AG04450 (cell line): ENCODE data around the gene SYK. TPM values are rescaled to one million over a fixed set of nuclear protein-coding genes. Genes with fewer than 3 reads are reported as not detected.
"Not testable (repeated sequence)": the region's sequence is repeated elsewhere in the genome, so short reads cannot be mapped to it uniquely, and the experiment has no call there.

Experiments used
- CTCF ChIA-PET: fragments of 300-600, 350-600 bp; formaldehyde crosslinking; extraction: SDS; loops from one replicate; lab custom pipeline; 2022; ENCODE audit warnings: antibody characterized with exemption, inconsistent platforms; lab: Charles Lee
- POLR2A ChIA-PET: fragments of 350-600 bp; formaldehyde crosslinking; extraction: SDS; loops from one replicate; lab custom pipeline; 2021; ENCODE audit warnings: antibody characterized with exemption, inconsistent platforms; lab: Yijun Ruan, JAX
- DNase-seq: peaks from one replicate; pipeline ENCODE4 v3.0.0-alpha.2; 2011; ENCODE audit warnings: low read depth, low spot score
- H3K27ac ChIP-seq: one replicate; pipeline ENCODE4 v1.5.1; 2012; ENCODE audit warnings: low read depth, low read length, control low read depth
- H3K27me3 ChIP-seq: one replicate; pipeline ENCODE4 v1.6.0; 2012; ENCODE audit warnings: low read length; ENCODE audit not compliant: control insufficient read depth, insufficient read depth
- H3K4me3 ChIP-seq: 2 replicates; pipeline ENCODE4 v1.5.1; 2011; ENCODE audit warnings: mild to moderate bottlenecking, low read depth, low read length, control low read depth
- H3K9me3 ChIP-seq: 2 replicates; pipeline ENCODE4 v1.5.1; 2012; ENCODE audit warnings: low read length; ENCODE audit not compliant: control insufficient read depth, insufficient read depth
- polyA plus RNA-seq: library from polyadenylated mRNA; depleted of rRNA; stranded (reverse); fragments of >200 nt; gene quantifications from 2 replicates; pipeline ENCODE4 v1.2.3, GENCODE V29; 2011
- TF ChIP-seq, protein P1 (sequence below): IDR thresholded peaks from 2 replicates; pipeline ENCODE4 v1.5.1; 2011; ENCODE audit warnings: low read depth, low read length, control low read depth, inconsistent platforms

Gene SYK
- polyA plus RNA-seq, 1 experiment: not detected

DNA sequence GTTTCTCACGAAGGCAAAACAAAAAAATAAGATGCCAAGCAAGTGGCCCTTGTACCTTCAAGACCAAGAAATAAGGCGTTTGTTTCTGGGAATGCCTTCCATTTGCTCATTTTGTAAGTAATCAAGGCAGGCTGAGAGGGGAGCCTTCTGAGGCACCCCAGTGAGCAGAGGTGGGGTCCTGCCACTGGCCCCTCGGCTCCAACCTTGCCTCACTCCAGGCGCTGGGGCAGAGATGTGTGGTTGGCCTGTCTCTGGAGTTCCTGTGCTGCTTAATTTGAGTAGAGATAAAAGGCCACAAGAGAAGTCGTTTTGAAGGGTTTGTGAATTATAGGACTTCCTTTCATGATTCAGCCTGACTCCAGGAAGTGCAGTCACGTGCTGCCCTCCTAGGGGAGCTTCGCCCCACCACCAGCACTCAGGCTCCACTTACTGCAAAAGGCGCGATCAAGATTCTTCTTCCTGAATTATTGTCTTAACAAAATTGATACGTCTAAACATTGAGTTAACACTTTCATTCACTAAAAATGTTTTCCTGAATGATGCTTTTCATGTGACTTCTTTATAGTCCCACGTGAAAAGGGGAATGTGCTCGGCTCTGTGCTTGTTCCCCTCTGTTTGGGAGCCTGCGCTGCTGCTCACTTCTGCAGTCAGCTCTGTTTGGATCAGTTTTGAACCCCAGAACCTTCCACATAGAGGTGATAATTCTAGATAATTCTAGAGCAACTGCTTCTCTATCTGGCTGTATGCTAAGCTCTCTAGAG, 13.7 kb downstream of the SYK start:
- Histone ChIP-seq H3K27ac (no peak overlapping the region), H3K27me3 (no peaks in the 10 kb centered on the region), H3K4me3 (no peak overlapping the region), H3K9me3 (no peaks in the 10 kb centered on the region)
- ChIA-PET CTCF (interaction anchor here (0.5 kb wide), 1 partner anchor 25 kb away, joined by 3 read pairs; no protein-coding TSS in a partner anchor), POLR2A (no interaction called here)
- TF ChIP-seq, protein P1, sequence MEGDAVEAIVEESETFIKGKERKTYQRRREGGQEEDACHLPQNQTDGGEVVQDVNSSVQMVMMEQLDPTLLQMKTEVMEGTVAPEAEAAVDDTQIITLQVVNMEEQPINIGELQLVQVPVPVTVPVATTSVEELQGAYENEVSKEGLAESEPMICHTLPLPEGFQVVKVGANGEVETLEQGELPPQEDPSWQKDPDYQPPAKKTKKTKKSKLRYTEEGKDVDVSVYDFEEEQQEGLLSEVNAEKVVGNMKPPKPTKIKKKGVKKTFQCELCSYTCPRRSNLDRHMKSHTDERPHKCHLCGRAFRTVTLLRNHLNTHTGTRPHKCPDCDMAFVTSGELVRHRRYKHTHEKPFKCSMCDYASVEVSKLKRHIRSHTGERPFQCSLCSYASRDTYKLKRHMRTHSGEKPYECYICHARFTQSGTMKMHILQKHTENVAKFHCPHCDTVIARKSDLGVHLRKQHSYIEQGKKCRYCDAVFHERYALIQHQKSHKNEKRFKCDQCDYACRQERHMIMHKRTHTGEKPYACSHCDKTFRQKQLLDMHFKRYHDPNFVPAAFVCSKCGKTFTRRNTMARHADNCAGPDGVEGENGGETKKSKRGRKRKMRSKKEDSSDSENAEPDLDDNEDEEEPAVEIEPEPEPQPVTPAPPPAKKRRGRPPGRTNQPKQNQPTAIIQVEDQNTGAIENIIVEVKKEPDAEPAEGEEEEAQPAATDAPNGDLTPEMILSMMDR: no peak
- no peak for DNase-seq

DNA sequence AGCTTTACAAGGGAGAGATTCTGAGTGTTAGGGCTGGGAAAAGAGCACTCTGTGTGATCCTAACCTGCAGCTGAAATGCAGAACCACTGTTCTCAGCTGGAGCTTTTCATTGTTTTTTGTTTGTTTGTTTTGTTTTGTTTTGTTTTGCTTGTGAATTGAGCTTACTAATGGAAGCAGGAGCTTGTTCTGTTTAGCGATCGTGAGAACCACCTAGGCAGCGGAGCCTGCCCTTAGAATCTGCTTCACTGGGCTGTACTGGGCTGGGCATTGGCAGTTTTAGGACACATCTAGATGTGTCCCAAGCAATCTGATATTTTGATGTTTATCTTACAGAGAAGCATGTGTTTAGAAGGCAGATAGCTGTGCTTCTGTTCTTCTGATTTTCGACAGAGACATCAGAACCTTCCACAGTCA, 14.3 kb downstream of the SYK start:
- no peak for DNase-seq
- no peak overlapping the region for H3K4me3 ChIP-seq
- ChIA-PET CTCF (interaction anchor here (0.5 kb wide), 1 partner anchor 25 kb away, joined by 3 read pairs; no protein-coding TSS in a partner anchor), POLR2A (no interaction called here)
- H3K9me3 ChIP-seq: no peaks in the 10 kb centered on the region
- H3K27ac ChIP-seq: no peak overlapping the region
- TF ChIP-seq, protein P1: no peak
- H3K27me3 ChIP-seq: no peaks in the 10 kb centered on the region

DNA sequence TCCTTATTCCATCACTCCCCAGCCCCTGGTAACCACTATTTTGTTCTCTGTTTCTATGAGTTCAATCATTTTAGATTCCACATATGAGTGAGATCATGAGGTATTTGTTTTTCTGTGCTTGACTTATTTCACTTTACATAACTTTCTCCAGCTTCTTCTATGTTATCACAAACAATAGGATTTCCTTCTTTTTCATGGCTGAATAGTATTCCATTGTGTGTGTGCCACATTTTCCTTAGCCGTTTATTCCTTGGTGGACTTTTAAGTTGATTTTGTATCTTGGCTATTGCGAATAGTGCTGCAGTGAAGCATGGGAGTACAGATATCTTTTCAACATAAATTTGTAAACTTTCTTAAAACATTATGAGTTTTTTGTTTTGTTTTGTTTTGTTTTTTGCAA, 15.1 kb downstream of the SYK start:
- H3K4me3 ChIP-seq: no peak overlapping the region
- CTCF ChIA-PET: no interaction called here
- no peaks in the 10 kb centered on the region for H3K9me3 ChIP-seq
- POLR2A ChIA-PET: no interaction called here
- no peak for DNase-seq
- TF ChIP-seq, protein P1: no peak
- no peaks in the 10 kb centered on the region for H3K27me3 ChIP-seq
- H3K27ac ChIP-seq: no peak overlapping the region

DNA sequence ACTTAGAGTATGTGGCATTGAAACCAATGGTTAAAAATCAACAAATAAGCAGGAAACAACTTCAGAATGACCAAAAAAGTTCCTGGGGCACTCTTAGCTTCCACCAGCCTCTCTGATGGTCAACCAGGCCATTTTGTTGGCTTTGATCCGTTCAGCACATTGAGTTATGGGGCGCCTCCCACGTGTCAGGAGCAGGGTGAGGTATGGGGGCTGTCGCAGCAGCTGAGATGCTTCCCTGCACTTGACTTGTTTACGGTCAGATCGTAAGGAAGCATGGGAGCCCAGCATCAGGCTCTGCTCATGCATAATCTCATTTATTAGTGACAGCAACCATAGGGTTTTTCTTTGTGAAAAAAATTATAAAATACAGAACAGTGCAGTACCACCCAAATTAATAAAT, 16.7 kb downstream of the SYK start:
- TF ChIP-seq, protein P1: no peak
- ChIA-PET POLR2A (no interaction called here), CTCF (no interaction called here)

DNA sequence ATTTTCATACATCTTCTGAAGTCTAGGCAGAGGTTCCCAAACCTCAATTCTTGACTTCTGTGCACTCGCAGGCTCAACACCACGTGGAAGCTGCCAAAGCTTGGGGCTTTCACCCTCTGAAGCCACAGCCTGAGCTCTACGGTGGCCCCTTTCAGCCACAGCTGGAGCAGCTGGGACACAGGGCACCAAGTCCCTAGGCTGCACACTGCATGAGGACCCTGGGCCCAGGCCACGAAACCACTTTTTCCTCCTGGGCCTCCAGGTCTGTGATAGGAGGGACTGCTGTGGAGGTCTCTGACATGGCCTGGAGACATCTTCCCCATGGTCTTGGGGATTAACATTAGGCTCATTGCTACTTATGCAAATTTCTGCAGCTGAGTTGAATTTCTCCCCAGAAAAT, 18.8 kb downstream of the SYK start:
- H3K9me3 ChIP-seq, CTCF ChIA-PET, DNase-seq, H3K4me3 ChIP-seq, H3K27ac ChIP-seq, H3K27me3 ChIP-seq, POLR2A ChIA-PET: not testable (repeated sequence)

More for the DNA sequence above, 16.7 kb downstream of the SYK start:
- H3K27me3 ChIP-seq: no peaks in the 10 kb centered on the region
- H3K9me3 ChIP-seq: no peaks in the 10 kb centered on the region
- H3K4me3 ChIP-seq: no peak overlapping the region
- DNase-seq: no peak
- no peak overlapping the region for H3K27ac ChIP-seq

DNA sequence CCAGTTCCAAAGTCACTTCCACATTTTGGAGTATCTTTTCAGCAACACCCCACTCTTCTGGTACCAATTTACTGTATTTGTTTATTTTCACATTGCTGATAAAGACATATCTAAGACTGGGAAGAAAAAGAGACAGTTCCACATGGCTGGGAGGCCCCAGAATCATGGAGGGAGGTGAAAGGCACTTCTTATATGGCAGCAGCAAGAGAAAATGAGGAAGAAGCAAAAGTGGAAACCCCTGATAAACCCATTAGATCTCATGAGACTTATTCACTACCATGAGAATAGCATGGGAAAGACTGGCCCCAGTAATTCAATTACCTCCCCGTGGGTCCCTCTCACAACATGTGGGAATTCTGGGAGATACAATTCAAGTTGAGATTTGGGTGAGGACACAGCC, 19.6 kb downstream of the SYK start:
- H3K4me3 ChIP-seq, H3K9me3 ChIP-seq, POLR2A ChIA-PET, CTCF ChIA-PET, H3K27ac ChIP-seq, H3K27me3 ChIP-seq, DNase-seq: not testable (repeated sequence)
